HEK293 (cell line): ENCODE results near the gene LRRC27.

ENCODE experiments used
- CTCF ChIA-PET: fragments of 350-600 bp; formaldehyde crosslinking; extraction: SDS; loops from one replicate; lab custom pipeline; 2021; ENCODE audit warnings: antibody characterized with exemption; lab: Yijun Ruan, JAX
- POLR2A ChIA-PET: fragments of 300-600 bp; formaldehyde crosslinking; extraction: SDS; loops from one replicate; lab custom pipeline; 2020; ENCODE audit warnings: antibody characterized with exemption, inconsistent platforms; lab: Yijun Ruan, JAX
- H3K27ac ChIP-seq: fragments of 200-500 bp; sonication (Bioruptor generic); 2 replicates; pipeline ENCODE4 v1.5.1; 2014; ENCODE audit warnings: low read depth, low read length, control low read depth, inconsistent platforms; ENCODE audit errors: extremely low read depth
- H3K36me3 ChIP-seq, 2 experiments: fragments of 200-500 bp in 1 of 2; sonication (Bioruptor generic) in 1 of 2; 1 replicate in 1 of 2; 2 replicates in 1 of 2; pipeline ENCODE4 v1.5.1; 2014 to 2017; ENCODE audit warnings: inconsistent platforms in 2 of 2, low read length in 2 of 2; ENCODE audit not compliant: control insufficient read depth in 2 of 2, insufficient read depth in 1 of 2
- H3K4me1 ChIP-seq: fragments of 200-500 bp; sonication (Bioruptor generic); 2 replicates; pipeline ENCODE4 v1.5.1; 2014; ENCODE audit warnings: mild to moderate bottlenecking, low read length, inconsistent platforms; ENCODE audit not compliant: control insufficient read depth, insufficient read depth
- H3K4me3 ChIP-seq: 2 replicates; pipeline ENCODE4 v1.5.1; 2011; ENCODE audit warnings: low read depth, mild to moderate bottlenecking, control low read depth, low read length, moderate library complexity
- H3K9me3 ChIP-seq: fragments of 200-500 bp; sonication (Bioruptor generic); 2 replicates; pipeline ENCODE4 v1.5.1; 2014; ENCODE audit warnings: low read depth, low read length, inconsistent platforms; ENCODE audit not compliant: control insufficient read depth, insufficient read depth
- BCL6B ChIP-seq: fragments of 450-650 bp; formaldehyde crosslinking; IDR thresholded peaks from 2 replicates; pipeline ENCODE4 v1.5.1; 2017; ENCODE audit warnings: missing biosample characterization, missing genetic modification characterization
- GLIS2 ChIP-seq: fragments of 450-650 bp; formaldehyde crosslinking; IDR thresholded peaks from 2 replicates; pipeline ENCODE4 v1.5.1; 2016; ENCODE audit warnings: missing biosample characterization, missing genetic modification characterization
- OSR2 ChIP-seq: fragments of 450-650 bp; formaldehyde crosslinking; IDR thresholded peaks from 2 replicates; pipeline ENCODE4 v1.5.1; 2016; ENCODE audit warnings: missing biosample characterization, missing genetic modification characterization
- PRDM6 ChIP-seq: fragments of 450-650 bp; formaldehyde crosslinking; IDR thresholded peaks from 2 replicates; pipeline ENCODE4 v1.5.1; 2017; ENCODE audit warnings: missing biosample characterization, missing genetic modification characterization
- SP2 ChIP-seq: fragments of 450-650 bp; formaldehyde crosslinking; IDR thresholded peaks from 2 replicates; pipeline ENCODE4 v1.5.1; 2016; ENCODE audit warnings: missing biosample characterization, missing genetic modification characterization
- TCF7L2 ChIP-seq: IDR thresholded peaks from 2 replicates; pipeline ENCODE4 v1.6.1; 2011; ENCODE audit warnings: low read depth, mild to moderate bottlenecking, inconsistent platforms, low read length, moderate library complexity, borderline replicate concordance
- ZBTB11 ChIP-seq: fragments of 450-650 bp; formaldehyde crosslinking; conservative IDR thresholded peaks from 2 replicates; pipeline ENCODE4 v1.5.1; 2016; ENCODE audit warnings: low read depth, missing biosample characterization, missing genetic modification characterization
- ZBTB6 ChIP-seq: fragments of 450-650 bp; formaldehyde crosslinking; IDR thresholded peaks from 2 replicates; pipeline ENCODE4 v1.5.1; 2017; ENCODE audit warnings: missing biosample characterization, missing genetic modification characterization
- ZBTB8A ChIP-seq: fragments of 450-650 bp; formaldehyde crosslinking; IDR thresholded peaks from 2 replicates; pipeline ENCODE4 v1.5.1; 2016; ENCODE audit warnings: missing biosample characterization, missing genetic modification characterization
- ZNF2 ChIP-seq: fragments of 450-650 bp; formaldehyde crosslinking; IDR thresholded peaks from 2 replicates; pipeline ENCODE4 v1.5.1; 2016; ENCODE audit warnings: missing biosample characterization, missing genetic modification characterization
- ZNF37A ChIP-seq: fragments of 450-650 bp; IDR thresholded peaks from 2 replicates; pipeline ENCODE4 v1.5.1; 2018; ENCODE audit warnings: missing biosample characterization, missing genetic modification characterization
- ZNF394 ChIP-seq: fragments of 450-650 bp; formaldehyde crosslinking; IDR thresholded peaks from 2 replicates; pipeline ENCODE4 v1.5.1; 2016; ENCODE audit warnings: missing biosample characterization, missing genetic modification characterization, mild to moderate bottlenecking, moderate library complexity, borderline replicate concordance
- ZNF626 ChIP-seq: fragments of 450-650 bp; sonication (Bioruptor Pico); formaldehyde crosslinking; IDR thresholded peaks from 2 replicates; pipeline ENCODE4 v1.5.1; 2018; ENCODE audit warnings: missing biosample characterization, missing genetic modification characterization, inconsistent platforms

Gene LRRC27

GRCh38 chr10:132411561-132412253 is 79.7 kb downstream of the LRRC27 start (continued):
- peak; percentile 71 for TF ChIP-seq ZBTB8A (tag by site-specific recombination)
- peak; percentile 59 for TF ChIP-seq GLIS2 (tag by site-specific recombination)
- TF ChIP-seq TCF7L2, result peak; percentile 84; the same call in 1 of the 2 replicates
- TF ChIP-seq ZNF37A (tag by site-specific recombination), result no peak
- peak; percentile 7; the same call in 1 of the 2 replicates for TF ChIP-seq SP2 (tag by site-specific recombination)
- no peak for TF ChIP-seq ZNF394 (tag by site-specific recombination)
- TF ChIP-seq ZBTB6 (tag by site-specific recombination), result peak; percentile 60; the same call in 1 of the 2 replicates
- 0 out of 2 replicates have a peak, but pooled peaks have one; percentile 29 for TF ChIP-seq ZNF2

- ChIA-PET CTCF (interaction anchor here (0.6 to 1.7 kb wide), 2 partner anchors 41 to 307 kb away, joined by 3 to 6 read pairs; no protein-coding TSS in a partner anchor), POLR2A (no interaction called here)
- H3K27ac ChIP-seq, result peak overlapping the region; percentile 52; the same call in 1 of the 2 replicates
- no peaks in the 10 kb centered on the region for H3K9me3 ChIP-seq
- TF ChIP-seq OSR2 (tag by site-specific recombination) (no peak), BCL6B (tag by site-specific recombination) (no peak), ZBTB11 (no peak), ZNF626 (tag by site-specific recombination) (no peak), PRDM6 (tag by site-specific recombination) (no peak)
- no peak overlapping the region for H3K4me3 ChIP-seq
- H3K36me3 ChIP-seq, result peaks cover 0 to 6% of the 10 kb centered on the region in 2 experiments; a peak in 1 of 3 replicates
- H3K4me1 ChIP-seq, result peaks cover 3% of the 10 kb centered on the region; the same call in 1 of the 2 replicates
These were observed 80.6 kb downstream of the LRRC27 start for GRCh38 chr10:132412316-132413192.
